ENCODE data around the gene ASPRV1. TPM values are rescaled to one million over a fixed set of nuclear protein-coding genes. Genes with fewer than 3 reads are reported as not detected.

ASPRV1 gene
- total RNA-seq, 4 donors from 2014 or later = 0.95 to 1.2 TPM; not detected in 2

DNA sequence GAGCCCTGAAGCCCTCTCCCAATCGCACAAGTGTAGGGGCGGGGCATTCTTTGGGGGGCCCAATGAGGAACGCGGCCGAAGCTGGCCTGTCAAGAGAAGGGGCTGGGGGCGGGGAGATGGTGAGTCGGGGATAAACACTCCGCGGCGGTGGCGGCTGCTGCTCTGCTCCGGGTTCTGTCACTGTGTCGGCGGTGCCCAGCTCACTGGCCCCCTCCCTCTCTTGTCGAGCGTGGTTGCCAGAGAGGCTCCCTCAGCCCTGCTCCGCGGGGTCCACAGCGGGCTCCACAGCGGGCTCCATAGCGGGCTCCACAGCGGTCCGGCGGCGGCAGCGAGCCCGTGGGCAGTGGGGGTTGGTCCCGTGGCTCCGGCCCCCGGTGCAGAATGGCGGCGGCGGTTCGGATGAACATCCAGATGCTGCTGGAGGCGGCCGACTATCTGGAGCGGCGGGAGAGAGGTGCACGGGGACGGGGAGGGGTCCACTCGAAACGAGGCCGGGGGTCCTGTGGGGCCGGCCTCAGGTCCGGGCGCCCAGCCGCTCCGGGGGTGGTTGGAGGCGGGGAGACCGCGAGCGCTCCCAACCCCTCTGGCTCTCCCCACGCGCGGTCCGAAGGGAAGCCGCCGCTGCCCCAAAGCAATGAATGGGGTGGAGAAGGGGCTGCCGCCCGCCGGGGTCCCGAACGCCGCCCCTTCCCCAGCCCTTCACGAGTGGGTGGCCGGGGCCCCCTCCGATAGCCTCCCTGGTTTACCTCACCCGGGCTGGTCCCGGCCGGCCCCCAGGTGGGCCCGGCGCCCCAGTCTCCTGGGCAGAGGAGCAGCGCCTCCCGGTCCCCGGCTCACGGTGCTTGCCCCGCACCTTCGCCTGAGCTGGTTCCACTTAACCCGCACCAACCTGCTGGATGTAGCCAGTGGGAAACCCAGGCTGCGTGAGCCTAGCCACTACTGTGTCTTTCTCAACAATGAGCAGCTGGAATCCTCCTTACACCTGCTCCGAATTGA lies 46.2 kb downstream of the ASPRV1 start, which contains the start of gene MXD1:
TSS of gene MXD1 (plus strand) at position 160 of the 996 bp plus-strand sequence. CDS start at position 382, 222 bp downstream.
- in situ Hi-C loops (cut with MboI; ENCODE audit: low pct_ligation_motif_present in 1 of 4, low pct_unique_long_range_greater_than_20kb in 1 of 4, low sequenced_read_pairs in 3 of 4) = loop anchor here in 3 of 4 donors (5.0 to 25.0 kb wide), 5 partner anchors 147 to 380 kb away; partner anchors contain the start of gene SNRPG (in 2 of the 3)
- 1 to 6% methylated on average over 2 to 51 of the region's 81 CpGs for WGBS, 2 donors (ENCODE audit: low coverage in 1 of 2)

DNA sequence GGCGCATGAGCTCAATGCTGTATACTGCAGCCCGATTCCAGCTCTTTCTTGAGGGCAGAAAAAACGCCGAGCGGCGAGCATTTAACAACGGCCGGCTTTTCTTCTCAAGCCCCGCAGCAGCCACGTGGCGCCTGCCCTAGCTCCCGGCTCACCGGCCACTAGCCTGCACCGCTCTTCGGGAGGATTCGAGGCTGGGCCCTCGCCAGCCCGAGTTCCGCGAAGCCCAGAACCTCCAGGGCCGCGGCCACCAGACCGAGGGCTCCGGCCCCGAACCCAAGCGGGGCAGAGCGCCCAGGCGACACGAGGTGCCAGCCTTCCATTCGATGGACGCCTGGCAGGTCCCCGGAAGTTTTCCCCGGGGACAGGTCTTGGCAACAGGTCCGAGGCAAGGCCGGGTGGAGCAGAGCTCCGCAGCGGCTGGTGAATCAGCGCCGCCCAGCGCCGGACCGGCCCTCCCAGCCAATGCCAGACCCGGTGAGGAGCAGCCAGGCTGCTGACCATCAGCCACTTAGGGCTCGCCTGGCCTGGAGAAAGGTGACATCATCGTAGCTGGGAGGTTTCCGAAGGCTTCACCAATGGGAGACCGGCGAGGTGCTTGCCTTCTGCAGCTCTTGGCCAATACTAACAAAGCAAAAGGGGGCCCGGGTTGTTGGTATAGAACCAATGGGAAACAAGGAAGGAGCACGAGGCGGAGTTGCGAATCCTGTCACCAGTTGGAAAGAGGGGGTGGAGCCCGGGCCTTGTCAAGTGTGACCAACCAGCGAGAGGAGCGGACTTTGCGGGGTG lies 47.1 kb downstream of the ASPRV1 start:
- Histone ChIP-seq H3K4me3 (peak overlapping the region; percentile 38 to 92 (median 82)), H3K9me3 (no peaks in the 10 kb centered on the region), H3K36me3 (peaks cover 0 to 2% (median under 1%) of the 10 kb centered on the region in 4 donors), H3K4me1 (peaks cover 13 to 49% (median 21%) of the 10 kb centered on the region in 4 donors), H3K27me3 (no peaks in the 10 kb centered on the region), H3K27ac (peak overlapping the region; percentile 94 to 99 (median 98))
- in situ Hi-C loops (cut with MboI; ENCODE audit: low pct_ligation_motif_present in 1 of 4, low pct_unique_long_range_greater_than_20kb in 1 of 4, low sequenced_read_pairs in 3 of 4) (loop anchor here in 3 of 4 donors (10.0 to 25.0 kb wide), 4 partner anchors 148 to 380 kb away; partner anchors contain the start of gene SNRPG (in 2 of the 3)), intact Hi-C loops (cut with DNase I; ENCODE audit: low total_unique reads) (loop anchor here (2.0 to 10.0 kb wide), 3 partner anchors 160 to 388 kb away; partner anchors contain the start of gene FAM136A)
- peak; percentile 100 for DNase-seq
- TF ChIP-seq, protein P1, sequence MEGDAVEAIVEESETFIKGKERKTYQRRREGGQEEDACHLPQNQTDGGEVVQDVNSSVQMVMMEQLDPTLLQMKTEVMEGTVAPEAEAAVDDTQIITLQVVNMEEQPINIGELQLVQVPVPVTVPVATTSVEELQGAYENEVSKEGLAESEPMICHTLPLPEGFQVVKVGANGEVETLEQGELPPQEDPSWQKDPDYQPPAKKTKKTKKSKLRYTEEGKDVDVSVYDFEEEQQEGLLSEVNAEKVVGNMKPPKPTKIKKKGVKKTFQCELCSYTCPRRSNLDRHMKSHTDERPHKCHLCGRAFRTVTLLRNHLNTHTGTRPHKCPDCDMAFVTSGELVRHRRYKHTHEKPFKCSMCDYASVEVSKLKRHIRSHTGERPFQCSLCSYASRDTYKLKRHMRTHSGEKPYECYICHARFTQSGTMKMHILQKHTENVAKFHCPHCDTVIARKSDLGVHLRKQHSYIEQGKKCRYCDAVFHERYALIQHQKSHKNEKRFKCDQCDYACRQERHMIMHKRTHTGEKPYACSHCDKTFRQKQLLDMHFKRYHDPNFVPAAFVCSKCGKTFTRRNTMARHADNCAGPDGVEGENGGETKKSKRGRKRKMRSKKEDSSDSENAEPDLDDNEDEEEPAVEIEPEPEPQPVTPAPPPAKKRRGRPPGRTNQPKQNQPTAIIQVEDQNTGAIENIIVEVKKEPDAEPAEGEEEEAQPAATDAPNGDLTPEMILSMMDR (IDR thresholded peaks at IDR 0.05) = peak in 3 of 5 experiments; percentile 15 to 46 (median 17)
- TF ChIP-seq EP300 (IDR thresholded peaks at IDR 0.05; ENCODE audit: low read depth) (no peak), POLR2A (IDR thresholded peaks at IDR 0.05) (peak; percentile 71), POLR2AphosphoS5 (IDR thresholded peaks at IDR 0.05) (peak; percentile 97)
- WGBS, 2 donors (ENCODE audit: low coverage in 1 of 2) = 1% methylated on average over 56 of the region's 56 CpGs; no CpG with 5 or more reads in 1 of the 2 donors

More for the DNA sequence above, 46.2 kb downstream of the ASPRV1 start, which contains the start of gene MXD1:
- Histone ChIP-seq H3K27ac (peak within 1 kb of the TSS; percentile 94 to 99 (median 98)), H3K4me3 (peak within 1 kb of the TSS; percentile 74 to 92 (median 90)), H3K9me3 (no peaks in the 10 kb centered on the region), H3K4me1 (peaks cover 13 to 49% (median 21%) of the 10 kb centered on the region in 4 donors), H3K27me3 (no peaks in the 10 kb centered on the region), H3K36me3 (peaks cover 0 to 11% (median 4%) of the 10 kb centered on the region in 4 donors)
- DNase-seq = peak; percentile 35
- intact Hi-C loops (cut with DNase I; ENCODE audit: low total_unique reads) = loop anchor here (2.0 to 10.0 kb wide), 3 partner anchors 160 to 387 kb away; partner anchors contain the start of gene FAM136A
- peak; percentile 98 for TF ChIP-seq POLR2A (IDR thresholded peaks at IDR 0.05)
- no peak for TF ChIP-seq EP300 (IDR thresholded peaks at IDR 0.05; ENCODE audit: low read depth)
- TF ChIP-seq, protein P1 (IDR thresholded peaks at IDR 0.05) = no peak
- TF ChIP-seq POLR2AphosphoS5 (IDR thresholded peaks at IDR 0.05) = peak; percentile 95 to 98 (median 97)

DNA sequence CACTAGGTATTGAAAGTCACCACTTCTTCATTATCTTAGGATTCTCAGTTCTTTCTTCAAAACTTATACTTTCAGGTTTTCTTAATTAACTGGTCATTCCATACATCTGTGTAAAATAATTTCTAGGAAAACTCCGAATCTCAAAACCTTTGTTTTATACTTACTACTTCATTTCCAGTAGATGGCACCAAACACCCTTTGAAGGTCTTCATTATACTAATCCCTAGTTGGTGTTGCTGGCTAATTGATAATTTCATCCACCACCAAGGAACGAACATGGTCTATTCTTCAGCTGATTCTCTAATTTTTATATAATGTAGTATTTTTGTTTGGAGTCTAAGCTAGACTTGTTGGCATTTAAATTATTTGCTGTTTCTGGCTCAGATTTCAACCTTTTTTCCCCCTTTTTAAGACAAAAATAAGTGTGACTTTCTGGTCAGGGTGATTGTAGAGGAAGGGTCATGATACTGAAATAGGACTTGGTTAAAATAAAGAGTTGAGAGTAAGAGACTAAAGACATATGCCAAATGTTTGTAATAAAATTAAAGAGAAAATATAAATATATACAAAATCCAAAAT lies 49.4 kb downstream of the ASPRV1 start:
- Histone ChIP-seq H3K27ac (peak overlapping the region in 3 of 4 donors; percentile 25 to 97 (median 94)), H3K27me3 (no peaks in the 10 kb centered on the region), H3K4me1 (peaks cover 13 to 33% (median 20%) of the 10 kb centered on the region in 4 donors), H3K4me3 (no peak overlapping the region), H3K36me3 (peaks cover 0 to 10% (median 3%) of the 10 kb centered on the region in 4 donors), H3K9me3 (no peaks in the 10 kb centered on the region)
- in situ Hi-C loops (cut with MboI; ENCODE audit: low pct_ligation_motif_present in 1 of 4, low pct_unique_long_range_greater_than_20kb in 1 of 4, low sequenced_read_pairs in 3 of 4) (loop anchor here in 3 of 4 donors (10.0 to 25.0 kb wide), 4 partner anchors 150 to 383 kb away; partner anchors contain the start of gene SNRPG (in 2 of the 3)), intact Hi-C loops (cut with DNase I; ENCODE audit: low total_unique reads) (loop anchor here (5.0 to 10.0 kb wide), 2 partner anchors 163 to 390 kb away; partner anchors contain the start of gene FAM136A)
- DNase-seq = no peak
- 7 to 10% methylated on average over 2 of the region's 2 CpGs for WGBS, 2 donors (ENCODE audit: low coverage in 1 of 2)
- TF ChIP-seq POLR2AphosphoS5 (IDR thresholded peaks at IDR 0.05) = no peak
- TF ChIP-seq, protein P1 (IDR thresholded peaks at IDR 0.05) = peak; percentile 53 to 73 (median 59)
- TF ChIP-seq EP300 (IDR thresholded peaks at IDR 0.05; ENCODE audit: low read depth) = no peak

Other genes starting within 250 kb of the ASPRV1 start
- gene ANXA4, start 219.5 kb downstream of the ASPRV1 start, total RNA-seq = 100 to 1,000 TPM in 2 of 4 donors, 10 to 100 TPM in 2; 33.3 to 125 (median 99.4) TPM
- 10 to 100 TPM in 3 of 4 donors, 1 to 10 TPM in 1; 5.0 to 82.3 (median 20.9) TPM for gene GMCL1, start 132.0 kb downstream of the ASPRV1 start, total RNA-seq
- 10 to 100 TPM in 3 of 4 donors, 1 to 10 TPM in 1; 2.4 to 75.4 (median 63.6) TPM for gene SNRNP27, start 67.7 kb downstream of the ASPRV1 start, total RNA-seq
- 100 to 1,000 TPM in 2 of 4 donors, 10 to 100 TPM in 2; 11.7 to 154 (median 113) TPM for gene MXD1, start 46.5 kb downstream of the ASPRV1 start, total RNA-seq
- 100 to 1,000 TPM; 103 to 189 (median 149) TPM for gene PCBP1, start 125.8 kb upstream of the ASPRV1 start, total RNA-seq
- 10 to 100 TPM in 3 of 4 donors, 1 to 10 TPM in 1; 2.2 to 14.0 (median 11.1) TPM for gene C2orf42, start 229.4 kb upstream of the ASPRV1 start, total RNA-seq

Measured in transverse colon (tissue), 4 donors.